Spleen (tissue), 11 donors: ENCODE measurements around the gene IGF1R. TPM values are rescaled to one million over a fixed set of nuclear protein-coding genes. Genes with fewer than 3 reads are reported as not detected.

Experiments
- DNase-seq: peaks from one replicate; pipeline ENCODE4 v3.0.0-alpha.2; 2020
- H3K27ac ChIP-seq, 8 donors: fragments of 200-600 bp; sonication (generic) in 7 of 8; 1 replicate in 4 of 8; 2 replicates in 4 of 8; pipeline versions ENCODE4 v1.5.0 to v1.8.0; 2016 to 2021; ENCODE audit warnings: inconsistent platforms in 4 of 8, mild to moderate bottlenecking in 4 of 8, moderate library complexity in 1 of 8
- H3K27me3 ChIP-seq, 7 donors: fragments of 200-600 bp; sonication (generic) in 6 of 7; replicated peaks in 1 of 7; 1 replicate in 4 of 7; 2 replicates in 3 of 7; pipeline versions ENCODE4 v1.5.0 to v1.8.0; 2016 to 2021; ENCODE audit warnings: inconsistent platforms in 3 of 7, mild to moderate bottlenecking in 1 of 7
- H3K36me3 ChIP-seq, 6 donors: fragments of 200-600 bp; sonication (generic) in 5 of 6; 1 replicate in 4 of 6; 2 replicates in 2 of 6; pipeline versions ENCODE4 v1.5.0 to v1.8.0; 2016 to 2021; ENCODE audit warnings: inconsistent platforms in 2 of 6
- H3K4me1 ChIP-seq, 6 donors: fragments of 200-600 bp; sonication (generic) in 5 of 6; 1 replicate in 3 of 6; 2 replicates in 3 of 6; pipeline versions ENCODE4 v1.5.0 to v1.8.0; 2016 to 2021; ENCODE audit warnings: inconsistent platforms in 3 of 6
- H3K4me3 ChIP-seq, 8 donors: fragments of 200-600 bp; sonication (generic) in 7 of 8; 1 replicate in 4 of 8; 2 replicates in 4 of 8; pipeline versions ENCODE4 v1.5.0 to v1.8.0; 2016 to 2021; ENCODE audit warnings: inconsistent platforms in 4 of 8, mild to moderate bottlenecking in 4 of 8, moderate library complexity in 2 of 8
- H3K9me3 ChIP-seq, 8 donors: fragments of 200-600 bp; sonication (generic) in 7 of 8; 1 replicate in 4 of 8; 2 replicates in 4 of 8; pipeline versions ENCODE4 v1.5.0 to v1.8.0; 2016 to 2021; ENCODE audit warnings: inconsistent platforms in 4 of 8
- CTCF ChIP-seq, 11 experiments: fragments of 200-600 bp in 7 of 11; fragments of 450-650 bp in 4 of 11; sonication (generic) in 4 of 11; IDR thresholded peaks in 8 of 11; conservative IDR thresholded peaks in 3 of 11; 1 replicate in 7 of 11; 2 replicates in 4 of 11; pipeline versions ENCODE4 v1.4.0 to v1.8.0; 2016 to 2021; ENCODE audit warnings: antibody characterized with exemption in 11 of 11, inconsistent platforms in 4 of 11, mild to moderate bottlenecking in 1 of 11
- POLR2A ChIP-seq, 3 donors: fragments of 450-650 bp; IDR thresholded peaks; one replicate each; pipeline ENCODE4 v1.5.1; 2017; ENCODE audit warnings: antibody characterized with exemption in 3 of 3, mild to moderate bottlenecking in 1 of 3
- POLR2AphosphoS5 ChIP-seq, 3 donors: sonication (generic); formaldehyde crosslinking; IDR thresholded peaks; one replicate each; pipeline ENCODE4 v1.5.1; 2017; ENCODE audit warnings: antibody characterized with exemption in 3 of 3
- WGBS, 5 donors: extraction: QIAGEN DNeasy Blood & Tissue Kit in 3 of 5; methylation state at CpG; one replicate each; pipeline versions ENCODE4 v1.1.5 to v1.1.7; 2013 to 2018; 5-methylcytosine and 5-hydroxymethylcytosine counted together
- intact Hi-C: fragments of 100-400 bp; cut with DNase I; formaldehyde crosslinking; loops from one replicate; pipeline ENCODE4 v1.15.0; 2023; ENCODE audit warnings: low total_unique reads
- polyA plus RNA-seq, 3 donors: library from polyadenylated mRNA; stranded (reverse); fragments of 200-250 nt; gene quantifications; one replicate each; pipeline ENCODE4 v1.2.1, GENCODE V29; 2013
- total RNA-seq, 7 donors: library from RNA; depleted of rRNA in 3 of 7; stranded (reverse); fragments of >200 nt in 3 of 7; fragmentation: NEBNext Ultra II Directional in 4 of 7; extraction: Animal tissue kit (Norgen Biotek cat#: 25700) in 4 of 7; gene quantifications; one replicate each; pipeline versions ENCODE4 v1.1.0 to v1.2.1, GENCODE V29; 2016 to 2021
- donor health status: healthy with polysubstance abuse.
- donor health status: DM: no; HTN: no; CAD: no; lungs with moderate emphysema.
- donor health status: DM: no; HTN: no; CAD: no.
- donor health status: Bipolar disorder and iron deficiency.
- donor health status: healthy.
- donor health status: DM: no; HTN: no; CAD: no.
- donor health status: DM: yes; HTN: yes; CAD: no.

Gene IGF1R
- total and polyA plus RNA-seq, 10 donors: 1.1 to 104 (median 53.1) TPM

- 84 to 97% (median 89%) methylated on average over 4 of the region's 4 CpGs for WGBS, 5 donors
Observed at GRCh38 chr15:98735304-98735703, 87.0 kb downstream of the IGF1R start.

DNA sequence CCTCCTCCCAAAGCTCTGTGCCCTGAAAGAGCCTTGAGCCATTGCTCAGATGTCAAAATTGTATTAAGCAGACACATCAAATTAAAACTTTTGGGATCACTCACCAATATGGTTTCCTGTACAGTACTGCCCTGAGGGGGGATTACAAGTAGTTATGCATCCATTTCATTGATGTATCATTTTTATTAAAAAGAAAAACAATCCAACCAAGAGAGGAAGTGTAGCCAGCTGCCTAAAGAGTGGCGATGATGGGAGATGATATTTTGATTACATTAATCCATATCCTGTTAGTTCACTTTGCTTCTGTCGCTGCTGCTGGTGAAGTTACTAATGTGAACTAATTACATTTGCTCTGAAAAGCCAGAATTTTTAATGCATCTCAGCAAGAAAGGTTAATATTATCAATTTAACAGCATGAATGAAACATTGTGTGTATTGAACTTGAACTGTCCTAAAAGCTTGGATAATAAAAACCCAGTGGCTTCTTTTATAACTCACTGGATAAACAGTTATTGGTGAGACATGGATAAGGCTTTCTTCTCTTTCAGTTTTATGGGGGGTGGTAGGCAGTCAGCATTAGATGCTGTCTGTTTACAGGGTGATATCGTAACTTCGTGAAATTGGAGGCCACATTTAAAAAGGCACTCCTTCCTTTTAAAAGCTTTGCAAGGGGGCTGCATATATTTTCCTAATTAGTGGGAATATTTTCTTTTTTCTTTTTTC lies 87.7 kb downstream of the IGF1R start:
- TF ChIP-seq POLR2AphosphoS5 (IDR thresholded peaks at IDR 0.05) (no peak), POLR2A (IDR thresholded peaks at IDR 0.05) (no peak), CTCF (IDR thresholded peaks at IDR 0.05 in 8 of 11, conservative IDR thresholded peaks at IDR 0.05 in 3 of 11) (no peak)
- no peak overlapping the region for H3K27ac ChIP-seq
- H3K27me3 ChIP-seq: no peaks in the 10 kb centered on the region
- H3K4me1 ChIP-seq: peaks cover 0 to 64% (median 18%) of the 10 kb centered on the region in 6 donors
- H3K36me3 ChIP-seq: no peaks in the 10 kb centered on the region
- no peak for DNase-seq
- intact Hi-C loops: no loop called here
- no peak overlapping the region for H3K4me3 ChIP-seq
- WGBS, 5 donors: 56 to 82% (median 72%) methylated on average over 4 of the region's 4 CpGs
- peaks cover 0 to 4% (median 0%) of the 10 kb centered on the region in 8 donors for H3K9me3 ChIP-seq

More at GRCh38 chr15:98735304-98735703, 87.0 kb downstream of the IGF1R start:
- Histone ChIP-seq H3K27me3 (no peaks in the 10 kb centered on the region), H3K4me1 (peaks cover 0 to 64% (median 21%) of the 10 kb centered on the region in 6 donors), H3K9me3 (peaks cover 0 to 4% (median 0%) of the 10 kb centered on the region in 8 donors), H3K36me3 (no peaks in the 10 kb centered on the region), H3K4me3 (no peak overlapping the region), H3K27ac (peak overlapping the region in 1 of 8 donors; percentile 55)
- DNase-seq: no peak
- TF ChIP-seq POLR2AphosphoS5 (IDR thresholded peaks at IDR 0.05) (no peak), CTCF (IDR thresholded peaks at IDR 0.05 in 8 of 11, conservative IDR thresholded peaks at IDR 0.05 in 3 of 11) (no peak)
- intact Hi-C loops: no loop called here

DNA sequence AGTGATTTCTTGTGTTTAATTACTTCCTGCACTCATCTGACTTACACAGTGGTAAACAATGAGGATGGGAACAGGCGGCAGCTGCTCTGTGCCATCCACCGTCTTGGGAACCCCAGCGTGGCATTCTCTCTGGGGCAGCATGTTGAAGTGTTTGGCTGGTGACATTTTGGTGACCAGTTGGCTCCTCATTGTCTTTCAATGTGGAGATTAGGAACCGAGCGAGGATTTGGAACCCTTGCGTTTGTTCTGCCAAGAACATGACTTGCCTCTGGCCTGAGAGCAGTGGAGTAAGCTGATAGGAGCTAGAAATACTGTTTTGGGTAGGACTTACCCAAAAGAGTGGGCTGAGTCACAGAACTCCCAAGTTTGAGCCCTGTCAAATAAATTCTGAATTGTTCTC lies 88.8 kb downstream of the IGF1R start:
- H3K27me3 ChIP-seq: no peaks in the 10 kb centered on the region
- DNase-seq: no peak
- TF ChIP-seq POLR2AphosphoS5 (IDR thresholded peaks at IDR 0.05): no peak
- TF ChIP-seq CTCF (IDR thresholded peaks at IDR 0.05 in 8 of 11, conservative IDR thresholded peaks at IDR 0.05 in 3 of 11): no peak
- TF ChIP-seq POLR2A (IDR thresholded peaks at IDR 0.05): no peak
- no peaks in the 10 kb centered on the region for H3K36me3 ChIP-seq
- H3K9me3 ChIP-seq: peaks cover 0 to 4% (median 0%) of the 10 kb centered on the region in 8 donors
- 93 to 99% (median 97%) methylated on average over 6 of the region's 6 CpGs for WGBS, 5 donors
- intact Hi-C loops: no loop called here
- H3K27ac ChIP-seq: no peak overlapping the region
- no peak overlapping the region for H3K4me3 ChIP-seq
- peaks cover 0 to 64% (median 22%) of the 10 kb centered on the region in 6 donors for H3K4me1 ChIP-seq

- H3K27me3 ChIP-seq: no peaks in the 10 kb centered on the region
- peaks cover 0 to 64% (median 22%) of the 10 kb centered on the region in 6 donors for H3K4me1 ChIP-seq
- no peak overlapping the region for H3K4me3 ChIP-seq
- intact Hi-C loops: no loop called here
- WGBS, 5 donors: 83 to 94% (median 83%) methylated on average over 7 of the region's 7 CpGs
- H3K36me3 ChIP-seq: no peaks in the 10 kb centered on the region
- H3K9me3 ChIP-seq: peaks cover 0 to 4% (median 0%) of the 10 kb centered on the region in 8 donors
- H3K27ac ChIP-seq: no peak overlapping the region
- no peak for DNase-seq
- TF ChIP-seq POLR2A (IDR thresholded peaks at IDR 0.05): no peak
- no peak for TF ChIP-seq CTCF (IDR thresholded peaks at IDR 0.05 in 8 of 11, conservative IDR thresholded peaks at IDR 0.05 in 3 of 11)
- TF ChIP-seq POLR2AphosphoS5 (IDR thresholded peaks at IDR 0.05): no peak
Observed at GRCh38 chr15:98737721-98738120, 89.4 kb downstream of the IGF1R start.
